Right lung (tissue), 5 donors: ENCODE measurements around the gene COPZ1. TPM values are rescaled to one million over a fixed set of nuclear protein-coding genes. Genes with fewer than 3 reads are reported as not detected.
"Not testable (repeated sequence)": the region's sequence is repeated elsewhere in the genome, so short reads cannot be mapped to it uniquely, and the experiment has no call there.

Experiments used
- DNase-seq, 2 donors: peaks; one replicate each; pipeline ENCODE4 v3.0.0-alpha.2; 2013
- polyA plus RNA-seq, 5 donors: library from polyadenylated mRNA; unstranded; fragments of 120-200 nt; gene quantifications; one replicate each; pipeline versions ENCODE4 v1.2.1 to v1.2.3, GENCODE V29; 2013; ENCODE audit warnings: inconsistent platforms in 1 of 5, low replicate concordance in 1 of 5; ENCODE audit not compliant: insufficient read length in 5 of 5, insufficient read depth in 1 of 5

COPZ1 gene
- polyA plus RNA-seq, 5 donors = 204 to 224 (median 218) TPM

- DNase-seq = no peak
Observed at GRCh38 chr12:54292083-54292930, 32.6 kb upstream of the COPZ1 start.

- no peak for DNase-seq
Observed at GRCh38 chr12:54292931-54293241, 32.0 kb upstream of the COPZ1 start.

GRCh38 chr12:54294152-54294952, 30.6 kb upstream of the COPZ1 start:
- no peak for DNase-seq

GRCh38 chr12:54294953-54295566, 29.9 kb upstream of the COPZ1 start:
- no peak for DNase-seq

GRCh38 chr12:54296393-54297099, 28.4 kb upstream of the COPZ1 start:
- DNase-seq = no peak

GRCh38 chr12:54298904-54299303, 26.0 kb upstream of the COPZ1 start:
- DNase-seq = no peak

- DNase-seq = no peak
Observed at GRCh38 chr12:54299515-54300224, 25.3 kb upstream of the COPZ1 start.

- DNase-seq = no peak
Observed at GRCh38 chr12:54300225-54300731, 24.7 kb upstream of the COPZ1 start.

GRCh38 chr12:54300732-54301427, 24.1 kb upstream of the COPZ1 start, which contains the start of gene NFE2:
NFE2 (minus strand) TSS chr12:54301015; CDS start chr12:54295248, 5,767 bp downstream.
- peak in 1 of 2 donors; percentile 33 for DNase-seq

- no peak for DNase-seq
Observed at GRCh38 chr12:54301428-54302048, 23.4 kb upstream of the COPZ1 start.

- DNase-seq = no peak
Observed at GRCh38 chr12:54303640-54304039, 21.3 kb upstream of the COPZ1 start.

GRCh38 chr12:54304187-54304810, 20.6 kb upstream of the COPZ1 start:
- DNase-seq = peak in 1 of 2 donors; percentile 46

GRCh38 chr12:54306925-54307741, 17.8 kb upstream of the COPZ1 start:
- DNase-seq = peak in 1 of 2 donors; percentile 35

GRCh38 chr12:54311051-54311450, 13.9 kb upstream of the COPZ1 start:
- no peak for DNase-seq

GRCh38 chr12:54312309-54312708, 12.6 kb upstream of the COPZ1 start:
- not testable (repeated sequence) for DNase-seq

- DNase-seq = no peak
Observed at GRCh38 chr12:54321363-54321762, 3.6 kb upstream of the COPZ1 start.

- DNase-seq = not testable (repeated sequence)
Observed at GRCh38 chr12:54325442-54326109, 645 bp downstream of the COPZ1 start.
